Breast epithelium (tissue), 4 donors: Measurements from ENCODE around the gene SPR. TPM values are rescaled to one million over a fixed set of nuclear protein-coding genes. Genes with fewer than 3 reads are reported as not detected.

Source experiments
- DNase-seq, 2 donors: peaks; one replicate each; pipeline ENCODE4 v3.0.0-alpha.2; 2019; ENCODE audit warnings: low spot score in 2 of 2
- H3K27ac ChIP-seq, 2 donors: fragments of 200-600 bp; sonication (generic) in 1 of 2; one replicate each; pipeline ENCODE4 v1.5.1; 2016 to 2019; ENCODE audit warnings: mild to moderate bottlenecking in 1 of 2
- H3K27me3 ChIP-seq, 2 donors: fragments of 200-600 bp; sonication (generic) in 1 of 2; one replicate each; pipeline versions ENCODE4 v1.5.1 to v1.6.0; 2017 to 2019; ENCODE audit warnings: control low read depth in 1 of 2, mild to moderate bottlenecking in 1 of 2
- H3K36me3 ChIP-seq: fragments of 200-600 bp; one replicate; pipeline ENCODE4 v1.5.1; 2019
- H3K4me1 ChIP-seq, 2 donors: fragments of 200-600 bp; sonication (generic); one replicate each; pipeline ENCODE4 v1.5.1; 2016 to 2019; ENCODE audit warnings: control low read depth in 1 of 2
- H3K4me3 ChIP-seq, 3 donors: fragments of 200-600 bp; sonication (generic); 1 replicate in 2 of 3; 2 replicates in 1 of 3; pipeline ENCODE4 v1.5.1; 2016 to 2019; ENCODE audit warnings: mild to moderate bottlenecking in 3 of 3, moderate library complexity in 2 of 3
- H3K9me3 ChIP-seq, 2 donors: fragments of 200-600 bp; sonication (generic) in 1 of 2; one replicate each; pipeline ENCODE4 v1.5.1; 2016 to 2019; ENCODE audit warnings: control low read depth in 1 of 2
- POLR2A ChIP-seq: fragments of 450-650 bp; IDR thresholded peaks from one replicate; pipeline ENCODE4 v1.6.1; 2016; ENCODE audit warnings: antibody characterized with exemption, mild to moderate bottlenecking, moderate library complexity
- POLR2AphosphoS5 ChIP-seq, 3 donors: sonication (generic); formaldehyde crosslinking; IDR thresholded peaks; one replicate each; pipeline ENCODE4 v1.6.1; 2017; ENCODE audit warnings: antibody characterized with exemption in 3 of 3
- intact Hi-C: fragments of 100-400 bp; cut with DNase I; formaldehyde crosslinking; loops from one replicate; pipeline ENCODE4 v1.15.1; 2023; ENCODE audit warnings: low total_unique reads
- total RNA-seq, 3 donors: library from RNA; depleted of rRNA; stranded (reverse); fragments of >200 nt; gene quantifications; one replicate each; pipeline ENCODE4 v1.1.0, GENCODE V29; 2016
- TF ChIP-seq, protein P1 (sequence below), 3 donors: fragments of 450-650 bp; IDR thresholded peaks; one replicate each; pipeline ENCODE4 v1.5.1; 2016 to 2017; ENCODE audit warnings: antibody characterized with exemption in 3 of 3, mild to moderate bottlenecking in 3 of 3, moderate library complexity in 3 of 3

SPR gene
- total RNA-seq, 3 donors from 2014 or later, result 36.3 to 53.4 (median 46.2) TPM

DNA sequence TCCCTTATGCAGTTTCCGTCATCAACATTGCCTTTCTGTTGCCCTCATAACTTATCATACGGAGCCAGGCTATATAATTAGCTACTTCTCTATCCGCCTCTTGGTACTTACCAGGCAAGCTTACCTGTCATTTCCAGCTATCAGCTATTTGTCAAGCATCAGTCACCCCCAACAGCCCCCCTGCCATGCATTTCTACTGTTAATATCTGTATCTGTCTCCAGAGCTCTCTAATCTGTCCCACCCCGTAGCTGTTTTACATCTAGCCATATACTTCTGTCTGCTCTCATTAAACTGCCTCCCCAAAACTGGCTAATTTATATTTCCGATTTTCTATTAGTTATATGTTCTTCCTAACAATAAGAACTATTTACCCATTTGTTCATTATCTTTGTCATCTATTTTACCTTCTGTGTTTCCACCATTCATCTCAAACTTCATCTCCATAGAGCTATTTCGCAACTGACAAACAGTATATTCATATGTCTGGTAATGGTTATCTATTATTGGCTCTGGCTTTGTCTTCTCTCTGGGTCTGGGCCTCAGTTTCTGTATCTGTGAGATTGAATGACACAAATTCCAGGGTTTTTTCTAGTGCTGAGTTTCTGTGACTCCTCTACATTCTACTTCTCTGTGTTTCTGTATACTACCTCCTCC lies 39.7 kb downstream of the SPR start:
- Histone ChIP-seq H3K27me3 (peaks cover 0 to 80% of the 10 kb centered on the region in 2 donors), H3K27ac (no peak overlapping the region), H3K4me3 (no peak overlapping the region), H3K9me3 (no peaks in the 10 kb centered on the region), H3K4me1 (no peaks in the 10 kb centered on the region), H3K36me3 (no peaks in the 10 kb centered on the region)
- intact Hi-C loops, result no loop called here
- no peak for DNase-seq
- TF ChIP-seq POLR2AphosphoS5 (IDR thresholded peaks at IDR 0.05) (no peak), POLR2A (no peak)

DNA sequence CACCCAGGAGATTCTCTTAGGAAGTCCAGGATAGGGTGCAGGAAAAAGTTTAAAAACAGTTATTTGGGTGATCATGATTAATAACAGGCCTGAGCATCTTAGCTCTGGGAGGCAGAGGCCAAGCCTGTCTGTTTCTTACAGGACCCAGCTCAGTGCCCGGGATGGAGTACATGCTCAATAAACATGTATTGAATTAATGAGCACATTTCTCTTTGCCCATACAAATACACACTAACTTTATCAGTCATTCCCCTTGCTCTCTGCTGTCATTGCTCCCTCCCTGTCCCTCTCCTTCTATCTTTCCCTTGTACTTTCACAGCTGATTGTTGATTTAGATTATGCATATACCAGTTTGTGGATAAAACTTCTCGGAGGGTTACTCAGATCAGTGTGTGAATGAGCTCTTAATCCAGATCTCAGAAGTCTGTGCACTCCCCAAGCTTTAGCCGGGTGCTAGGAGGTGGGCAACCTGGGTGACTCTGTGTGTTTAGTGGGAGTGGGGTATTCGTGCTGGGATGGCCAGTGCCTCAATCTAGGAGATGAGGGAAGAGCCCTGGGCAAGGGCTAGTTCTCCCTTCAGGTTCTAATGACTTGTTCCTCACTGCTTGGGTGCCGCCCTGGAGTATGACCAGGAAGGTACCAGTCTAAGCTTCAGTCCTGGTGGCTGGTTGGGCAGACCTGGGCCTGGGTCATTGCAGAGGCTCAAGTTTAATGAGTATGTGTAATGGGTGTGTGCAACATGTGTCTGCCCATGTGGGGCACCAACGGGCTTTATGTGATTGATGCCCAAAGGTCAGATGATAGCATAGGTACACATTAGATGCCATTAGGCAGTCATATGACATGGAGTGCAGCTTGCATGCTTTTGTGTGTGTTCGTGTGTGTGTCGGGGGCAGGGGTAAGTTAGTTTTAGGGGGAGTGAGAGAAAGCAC lies 40.7 kb downstream of the SPR start:
- H3K4me3 ChIP-seq, result no peak overlapping the region
- H3K9me3 ChIP-seq, result no peaks in the 10 kb centered on the region
- no peak overlapping the region for H3K27ac ChIP-seq
- peaks cover 0 to 72% of the 10 kb centered on the region in 2 donors for H3K27me3 ChIP-seq
- intact Hi-C loops, result no loop called here
- no peaks in the 10 kb centered on the region for H3K36me3 ChIP-seq
- no peak for TF ChIP-seq POLR2A
- TF ChIP-seq, protein P1, sequence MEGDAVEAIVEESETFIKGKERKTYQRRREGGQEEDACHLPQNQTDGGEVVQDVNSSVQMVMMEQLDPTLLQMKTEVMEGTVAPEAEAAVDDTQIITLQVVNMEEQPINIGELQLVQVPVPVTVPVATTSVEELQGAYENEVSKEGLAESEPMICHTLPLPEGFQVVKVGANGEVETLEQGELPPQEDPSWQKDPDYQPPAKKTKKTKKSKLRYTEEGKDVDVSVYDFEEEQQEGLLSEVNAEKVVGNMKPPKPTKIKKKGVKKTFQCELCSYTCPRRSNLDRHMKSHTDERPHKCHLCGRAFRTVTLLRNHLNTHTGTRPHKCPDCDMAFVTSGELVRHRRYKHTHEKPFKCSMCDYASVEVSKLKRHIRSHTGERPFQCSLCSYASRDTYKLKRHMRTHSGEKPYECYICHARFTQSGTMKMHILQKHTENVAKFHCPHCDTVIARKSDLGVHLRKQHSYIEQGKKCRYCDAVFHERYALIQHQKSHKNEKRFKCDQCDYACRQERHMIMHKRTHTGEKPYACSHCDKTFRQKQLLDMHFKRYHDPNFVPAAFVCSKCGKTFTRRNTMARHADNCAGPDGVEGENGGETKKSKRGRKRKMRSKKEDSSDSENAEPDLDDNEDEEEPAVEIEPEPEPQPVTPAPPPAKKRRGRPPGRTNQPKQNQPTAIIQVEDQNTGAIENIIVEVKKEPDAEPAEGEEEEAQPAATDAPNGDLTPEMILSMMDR (IDR thresholded peaks at IDR 0.05), result no peak
- no peak for TF ChIP-seq POLR2AphosphoS5 (IDR thresholded peaks at IDR 0.05)
- no peaks in the 10 kb centered on the region for H3K4me1 ChIP-seq
- no peak for DNase-seq

DNA sequence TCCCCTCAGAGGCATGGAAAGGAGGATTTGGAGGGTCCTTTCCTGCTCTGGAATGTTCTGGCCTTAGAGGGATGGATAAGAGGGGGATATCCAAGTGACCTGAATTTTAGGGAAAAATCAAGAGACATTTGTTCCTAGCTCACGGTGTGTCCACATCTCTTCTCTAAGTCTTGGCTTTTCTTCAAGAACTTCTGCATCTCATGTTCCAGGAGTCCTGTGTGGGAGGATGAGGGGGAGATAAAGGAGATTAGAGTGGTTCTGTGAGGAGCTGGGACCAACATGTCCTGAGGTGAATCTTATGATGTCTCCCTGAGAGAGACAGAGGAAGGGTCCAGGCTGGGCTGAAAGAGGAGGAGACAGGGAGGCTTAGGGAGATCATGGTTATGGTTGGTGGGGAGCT lies 41.8 kb downstream of the SPR start:
- DNase-seq, result no peak
- Histone ChIP-seq H3K4me1 (no peaks in the 10 kb centered on the region), H3K27ac (no peak overlapping the region), H3K9me3 (no peaks in the 10 kb centered on the region), H3K4me3 (no peak overlapping the region), H3K27me3 (peaks cover 0 to 61% of the 10 kb centered on the region in 2 donors), H3K36me3 (no peaks in the 10 kb centered on the region)
- intact Hi-C loops, result no loop called here
- TF ChIP-seq, protein P1 (IDR thresholded peaks at IDR 0.05), result no peak
- TF ChIP-seq POLR2A (no peak), POLR2AphosphoS5 (IDR thresholded peaks at IDR 0.05) (no peak)

DNA sequence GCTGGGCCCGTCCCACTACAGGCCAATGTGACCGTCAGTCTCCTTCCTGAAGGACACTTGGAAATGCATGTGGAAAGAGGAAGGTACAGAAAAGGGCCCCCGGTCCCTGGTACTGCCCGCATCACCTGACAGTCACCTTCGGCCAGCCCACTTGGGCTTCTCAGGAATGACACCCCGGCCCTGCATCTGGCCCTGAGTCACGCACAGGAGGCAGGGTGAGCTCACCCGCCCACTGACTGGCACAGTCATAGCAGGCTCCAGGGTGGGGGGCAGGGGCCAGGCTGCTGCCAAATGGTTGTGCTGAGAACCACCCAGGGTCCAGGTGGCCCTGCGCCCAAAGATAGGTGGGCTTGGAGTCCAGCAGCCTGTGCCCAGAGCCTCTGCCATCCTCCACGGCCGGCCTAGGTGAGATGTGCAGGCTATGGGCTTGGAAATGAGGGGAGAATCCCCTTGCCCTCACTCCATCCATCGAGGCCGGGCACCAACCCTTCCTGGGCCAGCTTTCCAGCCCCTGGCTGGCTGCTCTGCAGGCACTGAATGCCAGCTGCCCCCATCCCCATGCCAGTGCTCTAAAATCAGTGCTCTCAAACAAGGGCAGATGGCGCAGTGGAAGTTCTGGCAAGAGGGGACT lies 44.2 kb downstream of the SPR start:
- Histone ChIP-seq H3K27ac (no peak overlapping the region), H3K4me1 (no peaks in the 10 kb centered on the region), H3K9me3 (no peaks in the 10 kb centered on the region), H3K36me3 (no peaks in the 10 kb centered on the region), H3K4me3 (no peak overlapping the region), H3K27me3 (peaks cover 0 to 39% of the 10 kb centered on the region in 2 donors)
- intact Hi-C loops, result no loop called here
- peak in 1 of 2 donors; percentile 50 for DNase-seq
- TF ChIP-seq POLR2A (no peak), POLR2AphosphoS5 (IDR thresholded peaks at IDR 0.05) (no peak)
- TF ChIP-seq, protein P1 (IDR thresholded peaks at IDR 0.05), result no peak

DNA sequence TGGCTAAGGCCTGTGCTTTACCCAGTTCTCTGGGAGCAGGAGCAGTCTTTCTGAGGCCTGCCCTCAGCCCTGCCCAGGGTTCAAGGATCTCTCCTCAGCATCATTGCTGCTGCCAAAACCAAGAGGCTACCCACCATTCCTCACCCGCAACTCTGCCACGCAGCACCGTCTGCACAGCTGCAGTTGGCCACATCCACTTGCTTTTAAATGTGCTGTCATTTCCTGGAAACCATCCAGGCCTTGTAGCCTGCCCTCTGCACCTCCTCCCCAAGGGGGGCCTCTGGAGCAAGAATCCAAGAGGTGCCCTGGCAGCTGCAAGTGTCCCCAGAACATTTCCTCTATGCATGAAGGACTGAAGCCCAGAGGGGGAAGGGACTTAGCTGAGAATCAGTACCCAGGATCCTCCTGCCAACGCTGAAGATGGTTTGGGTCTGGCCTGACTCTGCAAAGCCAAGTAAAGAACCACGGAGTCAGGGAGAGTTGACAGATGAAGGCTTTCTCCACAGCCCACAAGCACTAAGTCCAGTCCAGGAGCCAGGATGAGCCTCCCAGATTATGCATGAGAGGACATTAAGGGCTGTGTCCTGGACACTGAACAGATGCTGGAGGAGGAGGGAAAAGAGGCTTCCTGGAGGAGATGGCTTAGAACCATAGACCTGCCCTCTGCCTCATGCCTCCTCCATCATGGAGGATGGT lies 45.0 kb downstream of the SPR start:
- Histone ChIP-seq H3K9me3 (no peaks in the 10 kb centered on the region), H3K4me3 (no peak overlapping the region), H3K27ac (no peak overlapping the region), H3K27me3 (peaks cover 0 to 31% of the 10 kb centered on the region in 2 donors), H3K36me3 (no peaks in the 10 kb centered on the region), H3K4me1 (no peaks in the 10 kb centered on the region)
- intact Hi-C loops, result no loop called here
- TF ChIP-seq, protein P1 (IDR thresholded peaks at IDR 0.05), result no peak
- TF ChIP-seq POLR2A (no peak), POLR2AphosphoS5 (IDR thresholded peaks at IDR 0.05) (no peak)
- no peak for DNase-seq
